ENCODE data around the gene AUTS2.

The AUTS2 gene

GRCh38 chr7:69833964-69834363 is 235.7 kb downstream of the AUTS2 start (continued):
- no peak for TF ChIP-seq ZNF580 (tag by site-specific recombination; IDR thresholded peaks at IDR 0.05)
- TF ChIP-seq OVOL3 (tag by site-specific recombination; IDR thresholded peaks at IDR 0.05) = no peak
- TF ChIP-seq ZNF837 (tag by site-specific recombination; IDR thresholded peaks at IDR 0.05) = no peak
- TF ChIP-seq ZNF221 (tag by site-specific recombination; IDR thresholded peaks at IDR 0.05; ENCODE audit: borderline replicate concordance) = no peak
- no peak for TF ChIP-seq YY1 (tag by site-specific recombination; IDR thresholded peaks at IDR 0.05)
- peak; percentile 31; the same call in 1 of the 2 replicates for TF ChIP-seq EGR2 (tag by site-specific recombination; IDR thresholded peaks at IDR 0.05; ENCODE audit: low read depth)
- no peak for TF ChIP-seq SALL2 (tag by site-specific recombination; IDR thresholded peaks at IDR 0.05; ENCODE audit: borderline replicate concordance)
- TF ChIP-seq CTCF (tag by site-specific recombination; IDR thresholded peaks at IDR 0.05) = no peak
- no peak for TF ChIP-seq ZNF707 (tag by site-specific recombination; IDR thresholded peaks at IDR 0.05)
- no peak for TF ChIP-seq ZNF350 (tag by site-specific recombination; IDR thresholded peaks at IDR 0.05)
- TF ChIP-seq ZFHX2 (tag by site-specific recombination; conservative IDR thresholded peaks at IDR 0.05) = peak; percentile 62
- TF ChIP-seq ZBTB7A (tag by site-specific recombination; IDR thresholded peaks at IDR 0.05; ENCODE audit: low read depth) = no peak
- TF ChIP-seq ZNF544 (tag by site-specific recombination; IDR thresholded peaks at IDR 0.05) = no peak
- TF ChIP-seq ZNF248 (tag by site-specific recombination; IDR thresholded peaks at IDR 0.05) = no peak
- TF ChIP-seq ZBTB21 (tag by site-specific recombination; IDR thresholded peaks at IDR 0.05) = peak; percentile 83
- no peak for TF ChIP-seq ZBTB20 (tag by site-specific recombination; IDR thresholded peaks at IDR 0.05)
- TF ChIP-seq ZNF785 (tag by site-specific recombination; IDR thresholded peaks at IDR 0.05) = no peak
- no peak for TF ChIP-seq ZNF404 (tag by site-specific recombination; IDR thresholded peaks at IDR 0.05)
- TF ChIP-seq ZNF658 (tag by site-specific recombination; IDR thresholded peaks at IDR 0.05) = no peak
- no peak for TF ChIP-seq ZNF266 (tag by site-specific recombination; IDR thresholded peaks at IDR 0.05; ENCODE audit: low read depth)
- 0 out of 2 replicates have a peak, but pooled peaks have one; percentile 21 for TF ChIP-seq SCRT1 (tag by site-specific recombination; IDR thresholded peaks at IDR 0.05; ENCODE audit: borderline replicate concordance)
- no peak for TF ChIP-seq ZNF10 (tag by site-specific recombination; IDR thresholded peaks at IDR 0.05)
- TF ChIP-seq YY2 (tag by site-specific recombination; IDR thresholded peaks at IDR 0.05) = no peak
- no peak for TF ChIP-seq ZNF398 (tag by site-specific recombination; IDR thresholded peaks at IDR 0.05)
- TF ChIP-seq ZNF175 (tag by site-specific recombination; IDR thresholded peaks at IDR 0.05) = no peak
- TF ChIP-seq ZNF791 (tag by site-specific recombination; IDR thresholded peaks at IDR 0.05) = no peak
- no peak for TF ChIP-seq TCF7L2 (IDR thresholded peaks at IDR 0.05; ENCODE audit: borderline replicate concordance, low read depth, low read length)
- TF ChIP-seq PATZ1 (tag by site-specific recombination; IDR thresholded peaks at IDR 0.05) = no peak
- TF ChIP-seq ATF2 (tag by site-specific recombination; IDR thresholded peaks at IDR 0.05; ENCODE audit: low read depth) = no peak
- TF ChIP-seq ZNF292 (tag by site-specific recombination; IDR thresholded peaks at IDR 0.05; ENCODE audit: borderline replicate concordance, low read depth) = no peak
- TF ChIP-seq ZNF148 (tag by site-specific recombination; IDR thresholded peaks at IDR 0.05; ENCODE audit: borderline replicate concordance) = no peak
- no peak for TF ChIP-seq ZNF600 (tag by site-specific recombination; IDR thresholded peaks at IDR 0.05)
- TF ChIP-seq ZEB2 (tag by site-specific recombination; IDR thresholded peaks at IDR 0.05) = no peak
